ENCODE results near the gene IGFBP4. TPM values are rescaled to one million over a fixed set of nuclear protein-coding genes. Genes with fewer than 3 reads are reported as not detected.

Gene IGFBP4
- total and polyA plus RNA-seq, 4 donors = 74.1 to 649 (median 238) TPM

DNA sequence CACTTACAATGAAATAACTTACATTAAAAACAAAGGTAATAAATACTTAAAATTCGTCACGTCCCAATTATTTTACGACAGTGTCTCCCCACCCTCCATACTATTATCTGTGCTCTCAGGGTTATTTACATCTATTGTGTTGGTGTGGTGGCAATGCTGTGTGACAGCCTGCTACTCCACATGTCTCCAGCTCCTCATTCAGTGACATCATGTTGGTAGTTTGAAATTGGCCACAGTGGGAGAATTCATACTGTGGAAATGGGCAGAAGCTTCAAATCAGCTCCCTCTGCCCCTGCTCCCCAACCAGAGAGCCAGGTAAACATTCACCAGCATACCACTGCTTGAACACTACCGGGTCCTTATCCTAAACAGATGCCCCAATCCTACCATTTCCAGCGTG lies 51.9 kb downstream of the IGFBP4 start:
- H3K9ac ChIP-seq (ENCODE audit: low read depth in 1 of 2, low read length in 2 of 2) = no peak overlapping the region
- no peaks in the 10 kb centered on the region for H3K9me3 ChIP-seq (ENCODE audit: control insufficient read depth in 4 of 4, low read length in 3 of 4)
- H3K27ac ChIP-seq (ENCODE audit: low read depth in 1 of 2, low read length in 2 of 2) = no peak overlapping the region
- no peak for DNase-seq (ENCODE audit: low spot score)
- no peaks in the 10 kb centered on the region for H3K36me3 ChIP-seq (ENCODE audit: control insufficient read depth in 4 of 4, insufficient read depth in 3 of 4, low read depth in 1 of 4, low read length in 3 of 4)
- TF ChIP-seq EGR1 (IDR thresholded peaks at IDR 0.05; ENCODE audit: low read depth in 2 of 2) (no peak), HNF4A (conservative IDR thresholded peaks at IDR 0.05) (no peak), TAF1 (conservative IDR thresholded peaks at IDR 0.05) (no peak), FOXA2 (IDR thresholded peaks at IDR 0.05) (no peak), RAD21 (IDR thresholded peaks at IDR 0.05) (no peak), NR2F2 (IDR thresholded peaks at IDR 0.05) (no peak), SP1 (IDR thresholded peaks at IDR 0.05) (no peak), FOXA1 (IDR thresholded peaks at IDR 0.05) (no peak), YY1 (IDR thresholded peaks at IDR 0.05) (no peak), HNF4G (IDR thresholded peaks at IDR 0.05) (no peak), JUND (IDR thresholded peaks at IDR 0.05) (no peak), GABPA (IDR thresholded peaks at IDR 0.05 in 1 of 2, conservative IDR thresholded peaks at IDR 0.05 in 1 of 2) (no peak)
- TF ChIP-seq, protein P1, sequence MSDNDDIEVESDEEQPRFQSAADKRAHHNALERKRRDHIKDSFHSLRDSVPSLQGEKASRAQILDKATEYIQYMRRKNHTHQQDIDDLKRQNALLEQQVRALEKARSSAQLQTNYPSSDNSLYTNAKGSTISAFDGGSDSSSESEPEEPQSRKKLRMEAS (IDR thresholded peaks at IDR 0.05) = no peak
- TF ChIP-seq, protein P2, sequence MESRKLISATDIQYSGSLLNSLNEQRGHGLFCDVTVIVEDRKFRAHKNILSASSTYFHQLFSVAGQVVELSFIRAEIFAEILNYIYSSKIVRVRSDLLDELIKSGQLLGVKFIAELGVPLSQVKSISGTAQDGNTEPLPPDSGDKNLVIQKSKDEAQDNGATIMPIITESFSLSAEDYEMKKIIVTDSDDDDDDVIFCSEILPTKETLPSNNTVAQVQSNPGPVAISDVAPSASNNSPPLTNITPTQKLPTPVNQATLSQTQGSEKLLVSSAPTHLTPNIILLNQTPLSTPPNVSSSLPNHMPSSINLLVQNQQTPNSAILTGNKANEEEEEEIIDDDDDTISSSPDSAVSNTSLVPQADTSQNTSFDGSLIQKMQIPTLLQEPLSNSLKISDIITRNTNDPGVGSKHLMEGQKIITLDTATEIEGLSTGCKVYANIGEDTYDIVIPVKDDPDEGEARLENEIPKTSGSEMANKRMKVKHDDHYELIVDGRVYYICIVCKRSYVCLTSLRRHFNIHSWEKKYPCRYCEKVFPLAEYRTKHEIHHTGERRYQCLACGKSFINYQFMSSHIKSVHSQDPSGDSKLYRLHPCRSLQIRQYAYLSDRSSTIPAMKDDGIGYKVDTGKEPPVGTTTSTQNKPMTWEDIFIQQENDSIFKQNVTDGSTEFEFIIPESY (IDR thresholded peaks at IDR 0.05) = no peak
- TF ChIP-seq, protein P3, sequence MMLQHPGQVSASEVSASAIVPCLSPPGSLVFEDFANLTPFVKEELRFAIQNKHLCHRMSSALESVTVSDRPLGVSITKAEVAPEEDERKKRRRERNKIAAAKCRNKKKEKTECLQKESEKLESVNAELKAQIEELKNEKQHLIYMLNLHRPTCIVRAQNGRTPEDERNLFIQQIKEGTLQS (IDR thresholded peaks at IDR 0.05) = no peak
- H3K4me3 ChIP-seq (ENCODE audit: low read depth in 1 of 3, low read length in 3 of 3) = no peak overlapping the region
- peaks cover 0 to 10% (median 4%) of the 10 kb centered on the region in 4 donors for H3K4me1 ChIP-seq (ENCODE audit: control insufficient read depth in 4 of 4, insufficient read depth in 4 of 4, low read length in 3 of 4)
- H3K27me3 ChIP-seq (ENCODE audit: control insufficient read depth in 4 of 4, insufficient read depth in 4 of 4, low read length in 3 of 4) = no peaks in the 10 kb centered on the region
- 77% methylated on average over 5 of the region's 5 CpGs for WGBS

DNA sequence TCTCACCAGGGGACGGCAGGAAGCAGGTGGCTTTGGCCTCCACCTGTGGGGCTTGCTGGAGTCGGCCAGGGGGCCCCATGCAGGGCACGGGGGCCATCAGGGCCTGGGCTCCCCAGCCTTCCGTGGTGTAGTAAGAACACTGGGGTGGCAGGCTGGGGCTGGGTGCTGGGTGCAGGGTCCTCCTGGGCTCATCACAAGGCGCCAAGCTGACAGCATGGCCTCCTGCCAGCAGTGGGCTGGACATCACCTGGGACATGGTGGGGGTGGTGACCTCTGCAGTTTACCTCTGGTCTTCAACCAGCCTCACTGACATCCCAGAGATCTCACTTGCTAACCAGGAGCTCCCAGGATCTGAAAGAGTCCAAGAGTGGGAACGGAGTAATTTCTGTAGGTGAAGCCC lies 52.9 kb downstream of the IGFBP4 start:
- 92% methylated on average over 6 of the region's 6 CpGs for WGBS
- DNase-seq (ENCODE audit: low spot score) = no peak

More for the DNA sequence above, 52.9 kb downstream of the IGFBP4 start:
- no peak for TF ChIP-seq FOXA2 (IDR thresholded peaks at IDR 0.05)
- no peak for TF ChIP-seq GABPA (IDR thresholded peaks at IDR 0.05 in 1 of 2, conservative IDR thresholded peaks at IDR 0.05 in 1 of 2)
- TF ChIP-seq HNF4G (IDR thresholded peaks at IDR 0.05) = no peak
- no peak for TF ChIP-seq FOXA1 (IDR thresholded peaks at IDR 0.05)
- no peak for TF ChIP-seq SP1 (IDR thresholded peaks at IDR 0.05)
- TF ChIP-seq RAD21 (IDR thresholded peaks at IDR 0.05) = no peak
- TF ChIP-seq, protein P1 (IDR thresholded peaks at IDR 0.05) = no peak
- TF ChIP-seq HNF4A (conservative IDR thresholded peaks at IDR 0.05) = no peak
- TF ChIP-seq TAF1 (conservative IDR thresholded peaks at IDR 0.05) = no peak
- no peak for TF ChIP-seq NR2F2 (IDR thresholded peaks at IDR 0.05)
- TF ChIP-seq RXRA (IDR thresholded peaks at IDR 0.05) = no peak
- TF ChIP-seq, protein P4, sequence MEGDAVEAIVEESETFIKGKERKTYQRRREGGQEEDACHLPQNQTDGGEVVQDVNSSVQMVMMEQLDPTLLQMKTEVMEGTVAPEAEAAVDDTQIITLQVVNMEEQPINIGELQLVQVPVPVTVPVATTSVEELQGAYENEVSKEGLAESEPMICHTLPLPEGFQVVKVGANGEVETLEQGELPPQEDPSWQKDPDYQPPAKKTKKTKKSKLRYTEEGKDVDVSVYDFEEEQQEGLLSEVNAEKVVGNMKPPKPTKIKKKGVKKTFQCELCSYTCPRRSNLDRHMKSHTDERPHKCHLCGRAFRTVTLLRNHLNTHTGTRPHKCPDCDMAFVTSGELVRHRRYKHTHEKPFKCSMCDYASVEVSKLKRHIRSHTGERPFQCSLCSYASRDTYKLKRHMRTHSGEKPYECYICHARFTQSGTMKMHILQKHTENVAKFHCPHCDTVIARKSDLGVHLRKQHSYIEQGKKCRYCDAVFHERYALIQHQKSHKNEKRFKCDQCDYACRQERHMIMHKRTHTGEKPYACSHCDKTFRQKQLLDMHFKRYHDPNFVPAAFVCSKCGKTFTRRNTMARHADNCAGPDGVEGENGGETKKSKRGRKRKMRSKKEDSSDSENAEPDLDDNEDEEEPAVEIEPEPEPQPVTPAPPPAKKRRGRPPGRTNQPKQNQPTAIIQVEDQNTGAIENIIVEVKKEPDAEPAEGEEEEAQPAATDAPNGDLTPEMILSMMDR (IDR thresholded peaks at IDR 0.05; ENCODE audit: low read depth, low read length, missing input control) = no peak
- TF ChIP-seq, protein P3 (IDR thresholded peaks at IDR 0.05) = no peak
- no peak for TF ChIP-seq YY1 (IDR thresholded peaks at IDR 0.05)
- no peak for TF ChIP-seq JUND (IDR thresholded peaks at IDR 0.05)
- no peak for TF ChIP-seq EGR1 (IDR thresholded peaks at IDR 0.05; ENCODE audit: low read depth in 2 of 2)
- no peak overlapping the region for H3K27ac ChIP-seq (ENCODE audit: low read depth in 1 of 2, low read length in 2 of 2)
- H3K4me3 ChIP-seq (ENCODE audit: low read depth in 1 of 3, low read length in 3 of 3) = no peak overlapping the region
- H3K9me3 ChIP-seq (ENCODE audit: control insufficient read depth in 4 of 4, low read length in 3 of 4) = no peaks in the 10 kb centered on the region
- no peaks in the 10 kb centered on the region for H3K36me3 ChIP-seq (ENCODE audit: control insufficient read depth in 4 of 4, insufficient read depth in 3 of 4, low read depth in 1 of 4, low read length in 3 of 4)
- no peaks in the 10 kb centered on the region for H3K27me3 ChIP-seq (ENCODE audit: control insufficient read depth in 4 of 4, insufficient read depth in 4 of 4, low read length in 3 of 4)
- H3K9ac ChIP-seq (ENCODE audit: low read depth in 1 of 2, low read length in 2 of 2) = no peak overlapping the region
- peaks cover 0 to 10% (median 4%) of the 10 kb centered on the region in 4 donors for H3K4me1 ChIP-seq (ENCODE audit: control insufficient read depth in 4 of 4, insufficient read depth in 4 of 4, low read length in 3 of 4)

All from liver (tissue), 9 donors.